GM12891 (cell line): Measurements from ENCODE around the gene PYROXD2.
"Not testable (repeated sequence)": the region's sequence is repeated elsewhere in the genome, so short reads cannot be mapped to it uniquely, and the experiment has no call there.

Experiments
- DNase-seq: peaks from one replicate; pipeline ENCODE4 v3.0.0; 2011; ENCODE audit warnings: low spot score; ENCODE audit not compliant: insufficient read length
- FAIRE-seq: peaks from 2 replicates; lab custom pipeline; 2011; peaks lifted over from hg19 to GRCh38; lab: Jason Lieb, UNC
- PAX5 ChIP-seq: IDR thresholded peaks from 2 replicates; pipeline ENCODE4 v1.6.1; 2011; ENCODE audit warnings: low read length, moderate library complexity, mild to moderate bottlenecking; ENCODE audit not compliant: insufficient read depth, severe bottlenecking
- POLR2A ChIP-seq: IDR thresholded peaks from 2 replicates; pipeline ENCODE4 v1.6.1; 2011; ENCODE audit warnings: low read depth, low read length, control low read depth
- POLR2AphosphoS5 ChIP-seq: IDR thresholded peaks from 2 replicates; pipeline ENCODE4 v1.6.1; 2011; ENCODE audit warnings: low read depth, low read length, control low read depth
- POU2F2 ChIP-seq: IDR thresholded peaks from 2 replicates; pipeline ENCODE4 v1.6.1; 2011; ENCODE audit warnings: low read depth, mild to moderate bottlenecking, control low read depth, low read length, moderate library complexity
- SPI1 ChIP-seq: IDR thresholded peaks from 2 replicates; pipeline ENCODE4 v1.6.1; 2011; ENCODE audit warnings: low read depth, low read length, control low read depth
- TAF1 ChIP-seq: IDR thresholded peaks from 2 replicates; pipeline ENCODE4 v1.6.1; 2011; ENCODE audit warnings: low read depth, low read length, control low read depth

The PYROXD2 gene

DNA sequence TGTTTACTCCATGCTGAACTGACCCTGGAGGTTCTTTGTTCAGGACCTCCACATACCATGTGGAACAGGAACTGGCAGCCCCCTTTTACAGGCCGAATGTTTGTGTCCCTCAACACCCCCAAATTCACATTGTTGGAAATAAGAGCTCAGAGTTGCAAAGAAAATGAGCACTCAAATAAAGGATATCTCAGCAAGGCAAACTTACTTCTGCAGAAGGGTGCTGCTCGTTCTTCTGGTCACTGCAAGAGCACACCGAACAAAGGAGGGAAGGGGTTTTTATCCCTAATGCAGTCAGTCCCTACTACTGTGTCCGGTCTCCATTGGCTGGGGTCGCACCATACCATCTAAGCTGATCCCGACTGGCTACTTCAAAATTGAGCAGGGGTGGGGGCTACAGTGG is 68.1 kb downstream of the PYROXD2 start:
- TF ChIP-seq SPI1 (no peak), POLR2AphosphoS5 (no peak), POU2F2 (no peak), PAX5 (no peak), POLR2A (no peak)
- no peak for FAIRE-seq
- DNase-seq, result no peak

DNA sequence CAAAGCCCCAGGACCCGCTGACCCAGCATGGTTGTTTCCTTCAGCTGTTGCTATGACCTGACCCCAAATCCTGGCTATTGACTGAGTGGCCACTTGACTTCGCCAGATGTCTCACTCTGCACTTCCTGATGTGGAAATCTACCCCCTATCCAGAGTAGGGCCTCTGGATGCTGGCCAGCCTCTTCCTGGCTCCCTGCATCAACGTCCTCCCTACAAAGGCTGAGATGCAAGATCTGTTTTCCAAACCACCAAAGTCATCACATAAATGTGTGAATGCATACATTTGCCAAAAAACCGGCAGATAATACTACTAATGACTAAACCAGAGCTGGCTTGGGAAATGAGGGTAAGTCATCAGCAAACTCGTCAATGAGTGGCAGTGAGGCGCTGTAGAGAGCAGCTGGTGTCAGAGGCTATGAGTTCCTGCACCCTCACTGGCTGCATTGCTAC is 70.4 kb downstream of the PYROXD2 start:
- no peak for FAIRE-seq
- no peak for DNase-seq
- TF ChIP-seq POU2F2 (no peak), POLR2AphosphoS5 (no peak), SPI1 (no peak), PAX5 (no peak), TAF1 (no peak), POLR2A (no peak)

DNA sequence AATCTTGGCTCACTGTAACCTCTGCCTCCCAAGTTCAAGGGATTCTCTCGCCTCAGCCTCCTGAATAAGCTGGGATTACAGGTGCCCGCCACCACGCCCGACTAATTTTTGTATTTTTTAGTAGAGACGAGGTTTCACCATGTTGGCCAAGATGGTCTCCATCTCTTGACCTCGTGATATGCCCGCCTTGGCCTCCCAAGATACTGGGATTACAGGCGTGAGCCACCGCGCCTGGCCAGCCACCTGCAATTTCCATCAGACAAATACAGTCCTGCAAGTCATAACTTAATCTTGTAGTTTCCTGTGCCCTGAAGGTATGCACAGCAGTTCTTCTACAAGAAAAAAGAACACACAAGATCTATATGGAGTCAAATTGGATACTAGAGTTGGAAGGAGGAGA is 73.3 kb downstream of the PYROXD2 start:
- peak; percentile 5 for FAIRE-seq
- DNase-seq, result not testable (repeated sequence)

DNA sequence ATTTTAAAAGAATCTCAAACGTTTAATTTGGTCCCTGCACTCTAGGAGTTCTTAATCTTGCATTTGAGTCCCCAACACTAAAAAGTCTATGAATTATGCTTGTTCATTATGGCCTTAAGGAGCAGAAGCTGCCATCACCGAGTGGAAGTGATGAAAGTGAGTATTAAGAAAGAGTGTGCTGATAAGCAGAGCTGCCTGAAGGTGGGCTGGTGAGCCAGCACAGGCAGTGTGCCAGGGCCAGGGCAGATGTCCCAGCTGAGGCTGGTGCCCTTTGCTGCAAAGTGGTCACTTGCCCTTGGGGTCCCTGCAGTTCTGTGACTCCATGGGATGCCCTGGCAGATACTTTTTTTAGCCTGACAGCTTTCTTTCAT is 74.1 kb downstream of the PYROXD2 start:
- FAIRE-seq (peak; percentile 68), DNase-seq (no peak)
- TF ChIP-seq POLR2A (no peak), PAX5 (no peak), TAF1 (no peak), POU2F2 (no peak), SPI1 (no peak), POLR2AphosphoS5 (no peak)

DNA sequence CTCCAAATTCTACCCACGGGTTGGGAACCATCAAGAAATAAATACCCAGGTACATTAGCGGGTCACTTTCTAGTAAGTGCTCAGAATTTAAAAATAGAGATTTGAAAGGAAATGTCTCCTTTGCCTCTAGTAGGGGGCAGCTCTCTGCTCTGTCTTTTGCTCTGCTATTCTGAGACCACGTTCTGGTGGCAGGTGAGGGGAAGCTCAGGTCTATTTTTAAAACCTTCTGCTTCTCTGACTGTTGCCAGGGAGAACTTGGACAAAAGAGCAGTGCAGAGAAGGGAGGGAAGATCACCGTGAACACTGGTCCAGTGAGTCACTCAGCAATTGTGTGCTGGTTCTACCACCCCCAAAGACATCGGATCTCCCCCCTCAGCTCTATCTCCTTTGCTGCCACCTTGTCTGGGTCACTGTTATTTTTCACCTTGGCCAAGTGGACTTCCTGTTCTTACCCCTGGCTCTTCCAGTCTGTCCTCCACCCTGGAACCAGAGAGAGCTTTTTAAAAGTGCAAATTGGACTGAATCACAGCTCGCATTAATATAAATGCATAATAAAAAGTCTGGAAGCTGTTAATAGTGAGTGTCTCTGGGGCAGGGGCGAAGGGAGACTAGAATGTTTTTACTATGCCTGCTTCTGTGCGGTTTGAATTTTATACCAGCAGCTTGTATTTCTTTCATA is 74.6 kb downstream of the PYROXD2 start:
- TF ChIP-seq TAF1 (no peak), POLR2A (no peak), PAX5 (no peak), SPI1 (no peak), POLR2AphosphoS5 (no peak)
- DNase-seq, result no peak
- peak; percentile 59 for FAIRE-seq

DNA sequence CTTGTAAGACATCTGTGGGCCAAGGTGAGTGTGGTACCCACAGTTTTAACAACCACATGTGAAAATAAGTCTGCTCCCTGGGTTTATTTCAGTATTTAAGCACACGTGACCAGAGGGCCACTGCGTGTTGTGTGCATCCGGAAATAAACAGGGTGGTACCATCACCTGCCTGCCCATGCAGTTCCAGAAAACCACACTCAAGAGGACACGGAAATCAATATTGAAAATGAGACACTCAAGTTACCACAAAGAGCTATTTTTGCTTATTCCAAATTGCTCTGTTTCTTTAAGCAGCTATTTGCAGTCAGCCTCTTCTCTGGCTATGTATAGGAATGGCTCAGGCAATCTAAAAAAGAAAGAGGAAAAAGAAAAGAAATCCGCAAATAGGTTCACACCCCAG is 75.2 kb downstream of the PYROXD2 start:
- no peak for DNase-seq
- TF ChIP-seq PAX5, result no peak
- no peak for TF ChIP-seq SPI1
- TF ChIP-seq POU2F2, result no peak
- TF ChIP-seq POLR2A, result no peak
- peak; percentile 94 for FAIRE-seq

DNA sequence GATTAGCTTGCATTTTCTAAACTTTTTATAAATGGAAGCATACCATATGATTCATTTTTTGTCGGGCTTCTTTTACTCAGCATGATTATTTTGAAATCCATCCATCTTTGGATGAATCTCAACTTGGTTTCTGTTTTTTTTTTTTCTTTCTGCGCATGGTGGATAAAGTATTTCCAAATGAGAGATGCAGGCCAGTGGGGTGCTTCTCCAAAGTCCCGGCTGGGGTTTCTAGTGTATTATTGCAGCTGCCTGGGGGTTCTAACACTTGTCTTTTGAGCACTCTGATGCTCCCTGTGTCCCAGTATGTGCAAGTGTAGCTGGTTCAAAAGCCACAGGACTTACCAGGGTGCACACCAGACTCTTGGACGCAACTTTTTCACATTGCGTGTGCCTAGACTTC is 76.1 kb downstream of the PYROXD2 start:
- FAIRE-seq (no peak), DNase-seq (no peak)
- TF ChIP-seq POU2F2, result no peak

DNA sequence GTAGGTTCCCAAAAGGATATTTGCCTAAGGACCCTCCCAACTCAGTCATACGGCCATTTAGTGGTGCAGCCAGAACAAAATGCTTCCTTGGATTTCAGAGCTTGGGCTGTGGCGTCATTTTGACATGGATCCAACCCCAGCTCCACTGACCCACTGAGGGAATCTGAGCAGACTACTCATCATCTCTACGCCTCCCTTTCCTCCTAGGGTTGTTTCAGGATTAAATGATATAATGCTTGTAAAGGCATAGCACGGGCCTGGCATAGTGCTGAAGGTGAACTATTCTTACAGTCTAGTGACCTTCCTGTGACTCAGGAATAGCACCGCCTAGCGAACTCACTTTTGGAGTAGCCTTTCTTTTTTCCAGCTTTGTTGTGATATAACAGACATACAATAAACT is 76.7 kb downstream of the PYROXD2 start:
- DNase-seq (no peak), FAIRE-seq (no peak)
- TF ChIP-seq TAF1 (no peak), POLR2AphosphoS5 (no peak), PAX5 (no peak), POU2F2 (no peak), SPI1 (no peak), POLR2A (no peak)

DNA sequence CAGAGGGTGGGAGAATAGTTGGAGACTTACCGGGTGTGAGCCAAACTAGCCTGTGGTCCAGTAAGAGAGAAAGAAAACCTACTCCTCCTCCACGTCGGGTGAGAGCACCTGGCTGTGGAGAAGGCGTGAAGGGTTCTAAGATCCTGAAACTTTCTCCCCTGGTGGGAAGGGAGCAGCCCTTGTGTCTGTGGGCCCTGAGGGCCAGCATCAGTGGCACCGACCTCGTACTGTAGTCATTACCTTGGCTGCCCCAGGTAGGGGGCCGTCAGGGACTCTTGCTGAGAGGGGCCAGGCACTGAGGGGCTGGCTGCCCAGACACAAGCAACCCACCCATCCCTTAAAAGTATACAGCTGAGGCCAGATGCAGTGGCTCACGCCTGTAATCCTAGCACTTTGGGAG is 77.5 kb downstream of the PYROXD2 start:
- no peak for FAIRE-seq

More for the DNA sequence above, 77.5 kb downstream of the PYROXD2 start:
- DNase-seq, result no peak
- TF ChIP-seq POU2F2 (no peak), PAX5 (no peak), TAF1 (no peak)
